Left colon (tissue), 2 donors: ENCODE measurements around the gene NLRP9. TPM values are rescaled to one million over a fixed set of nuclear protein-coding genes. Genes with fewer than 3 reads are reported as not detected.

Experiments used
- ATAC-seq: fragments of 200-7000 bp; cut with Tn5 transposase; one replicate; pipeline ENCODE4 v1.9.1; 2020; ENCODE audit warnings: mild to moderate bottlenecking, moderate library complexity
- DNase-seq, 2 donors: peaks; one replicate each; pipeline ENCODE4 v3.0.0-alpha.2; 2020
- intact Hi-C, 2 donors: fragments of 100-400 bp; cut with DNase I in 1 of 2; cut with micrococcal nuclease in 1 of 2; formaldehyde crosslinking; loops; one replicate each; pipeline versions ENCODE4 v1.11.2 to v1.14.0; 2022; cut with DNase I, micrococcal nuclease
- total RNA-seq, 2 donors: library from RNA; stranded (reverse); fragmentation: NEBNext Ultra II Directional; extraction: Animal tissue kit (Norgen Biotek cat#: 25700); gene quantifications; one replicate each; pipeline ENCODE4 v1.2.1, GENCODE V29; 2021
- donor health status: DM: no; HTN: no; CAD: no.
- donor health status: DM: yes; HTN: yes; CAD: no.

The NLRP9 gene
- total RNA-seq, 2 donors from 2014 or later: not detected

- intact Hi-C loops: no loop called here
- ATAC-seq: no peak
- DNase-seq: no peak
Measured at GRCh38 chr19:55690769-55691545, 47.2 kb downstream of the NLRP9 start.

- intact Hi-C loops: no loop called here
- no peak for ATAC-seq
- DNase-seq: no peak
Measured at GRCh38 chr19:55690109-55690768, 48.0 kb downstream of the NLRP9 start.

GRCh38 chr19:55689411-55690108 is 48.6 kb downstream of the NLRP9 start:
- ATAC-seq (no peak), DNase-seq (peak in 1 of 2 donors; percentile 36)
- intact Hi-C loops: no loop called here

GRCh38 chr19:55688422-55689218 is 49.6 kb downstream of the NLRP9 start:
- DNase-seq: peak; percentile 86 to 92
- intact Hi-C loops: no loop called here
- peak; percentile 77 for ATAC-seq

GRCh38 chr19:55687281-55688201 is 50.7 kb downstream of the NLRP9 start:
- ATAC-seq (peak; percentile 33), DNase-seq (peak; percentile 75 to 88)
- intact Hi-C loops: no loop called here

GRCh38 chr19:55686311-55687050 is 51.7 kb downstream of the NLRP9 start:
- ATAC-seq (no peak), DNase-seq (peak in 1 of 2 donors; percentile 36)
- intact Hi-C loops: no loop called here

GRCh38 chr19:55685776-55686175 is 52.4 kb downstream of the NLRP9 start:
- no peak for DNase-seq
- no peak for ATAC-seq
- intact Hi-C loops: no loop called here

- DNase-seq: peak in 1 of 2 donors; percentile 31
- ATAC-seq: no peak
- intact Hi-C loops: no loop called here
Measured at GRCh38 chr19:55684946-55685681, 53.1 kb downstream of the NLRP9 start.

GRCh38 chr19:55683449-55684261 is 54.5 kb downstream of the NLRP9 start:
- intact Hi-C loops: no loop called here
- DNase-seq (peak; percentile 64 to 76), ATAC-seq (peak; percentile 60)

GRCh38 chr19:55681131-55682092 is 56.8 kb downstream of the NLRP9 start:
- ATAC-seq (no peak), DNase-seq (no peak)
- intact Hi-C loops: no loop called here

GRCh38 chr19:55680339-55681130 is 57.7 kb downstream of the NLRP9 start:
- ATAC-seq (no peak), DNase-seq (no peak)
- intact Hi-C loops: no loop called here

GRCh38 chr19:55679343-55680257 is 58.6 kb downstream of the NLRP9 start:
- ATAC-seq: no peak
- intact Hi-C loops: no loop called here
- DNase-seq: peak in 1 of 2 donors; percentile 27

- peak; percentile 17 for ATAC-seq
- intact Hi-C loops: no loop called here
- DNase-seq: peak; percentile 60 to 63
Measured at GRCh38 chr19:55678121-55678671, 60.0 kb downstream of the NLRP9 start.
